LHCN-M2 (cell line): ENCODE measurements around the gene AKR1C2. TPM values are rescaled to one million over a fixed set of nuclear protein-coding genes. Genes with fewer than 3 reads are reported as not detected.

Source experiments
- total RNA-seq: library from RNA; depleted of rRNA; stranded (reverse); fragments of >200 nt; gene quantifications from 2 replicates; pipeline ENCODE4 v1.2.3, GENCODE V29; 2014; rRNA removed

AKR1C2 gene
- total RNA-seq, 1 experiment from 2014 or later, result 10.0 TPM

Other genes starting within 250 kb of the AKR1C2 start
- gene AKR1E2, start 177.7 kb downstream of the AKR1C2 start, total RNA-seq, result 0.19 TPM in 1 of 2 replicates, not detected in the other
- 42.6 and 56.1 TPM in 2 replicates for gene AKR1C1, start 40.4 kb downstream of the AKR1C2 start, total RNA-seq
- 25.7 and 33.5 TPM in 2 replicates for gene AKR1C3, start 90.6 kb upstream of the AKR1C2 start, total RNA-seq
- not detected in 2 replicates for gene AKR1C8, start 181.3 kb upstream of the AKR1C2 start, total RNA-seq
- not detected in 2 replicates for gene AKR1C4, start 193.0 kb upstream of the AKR1C2 start, total RNA-seq